Adrenal gland (tissue), 12 donors: ENCODE results near the gene COQ4. TPM values are rescaled to one million over a fixed set of nuclear protein-coding genes. Genes with fewer than 3 reads are reported as not detected.
"Not testable (repeated sequence)": the region's sequence is repeated elsewhere in the genome, so short reads cannot be mapped to it uniquely, and the experiment has no call there.

Experiments used
- DNase-seq, 7 donors: peaks; one replicate each; pipeline ENCODE4 v3.0.0-alpha.2; 2019 to 2020
- H3K27ac ChIP-seq, 5 donors: fragments of 200-600 bp; sonication (generic) in 4 of 5; 1 replicate in 3 of 5; 2 replicates in 2 of 5; pipeline versions ENCODE4 v1.5.1 to v1.8.0; 2016 to 2020; ENCODE audit warnings: mild to moderate bottlenecking in 1 of 5
- H3K27me3 ChIP-seq: fragments of 200-600 bp; 2 replicates; pipeline ENCODE4 v1.8.0; 2021
- H3K36me3 ChIP-seq, 2 donors: fragments of 200-600 bp; replicated peaks in 1 of 2; 1 replicate in 1 of 2; 2 replicates in 1 of 2; pipeline versions ENCODE4 v1.5.1 to v1.8.0; 2018 to 2022
- H3K4me1 ChIP-seq, 2 donors: fragments of 200-600 bp; replicated peaks in 1 of 2; 1 replicate in 1 of 2; 2 replicates in 1 of 2; pipeline versions ENCODE4 v1.5.1 to v1.8.0; 2018 to 2021
- H3K4me3 ChIP-seq, 4 donors: fragments of 200-600 bp; sonication (generic) in 3 of 4; one replicate each; pipeline ENCODE4 v1.5.1; 2016 to 2018
- H3K9me3 ChIP-seq, 3 donors: fragments of 200-600 bp; sonication (generic) in 1 of 3; replicated peaks in 1 of 3; 1 replicate in 2 of 3; 2 replicates in 1 of 3; pipeline versions ENCODE4 v1.5.1 to v1.8.0; 2016 to 2021
- POLR2A ChIP-seq, 2 donors: fragments of 450-650 bp; IDR thresholded peaks; one replicate each; pipeline ENCODE4 v1.6.1; 2017; ENCODE audit warnings: antibody characterized with exemption in 2 of 2, mild to moderate bottlenecking in 2 of 2, moderate library complexity in 1 of 2
- WGBS, 4 donors: extraction: QIAGEN DNeasy Blood & Tissue Kit in 2 of 4; methylation state at CpG; one replicate each; pipeline versions ENCODE4 v1.1.5 to v1.1.7; 2013 to 2017; 5-methylcytosine and 5-hydroxymethylcytosine counted together
- intact Hi-C, 2 donors: fragments of 100-400 bp; cut with DNase I; formaldehyde crosslinking; loops; one replicate each; pipeline versions ENCODE4 v1.14.1 to v1.15.0; 2022 to 2023
- polyA plus RNA-seq, 3 donors: library from polyadenylated mRNA; stranded (reverse); fragments of 200-250 nt in 2 of 3; fragments of 350-450 nt in 1 of 3; fragmentation: Illumina TruSeq in 1 of 3; extraction: RNeasy Lipid Tissue Mini Kit (QIAGEN cat#74804) in 1 of 3; gene quantifications; one replicate each; pipeline ENCODE4 v1.2.3, GENCODE V29; 2013 to 2014
- total RNA-seq, 9 donors: library from RNA; depleted of rRNA in 4 of 9; stranded (reverse); fragments of >200 nt in 4 of 9; fragments of 120-200 nt in 1 of 9; fragmentation: NEBNext Ultra II Directional in 1 of 9; extraction: Animal tissue kit (Norgen Biotek cat#: 25700) in 1 of 9; gene quantifications; one replicate each; pipeline versions ENCODE4 v1.1.0 to v1.2.4, GENCODE V29; 2013 to 2023
- TF ChIP-seq, protein P1 (sequence below), 6 experiments: fragments of 450-650 bp in 4 of 6; fragments of 200-600 bp in 2 of 6; sonication (generic) in 1 of 6; IDR thresholded peaks; 1 replicate in 5 of 6; 2 replicates in 1 of 6; pipeline versions ENCODE4 v1.5.1 to v1.8.0; 2016 to 2021; ENCODE audit warnings: antibody characterized with exemption in 6 of 6, mild to moderate bottlenecking in 2 of 6, moderate library complexity in 1 of 6
- donor health status: healthy with polysubstance abuse.
- donor health status: Bipolar disorder and iron deficiency.
- donor health status: DM: yes; HTN: yes; CAD: no.
- donor health status: DM: no; HTN: no; CAD: no.
- donor health status: DM: no; HTN: no; CAD: no.
- donor health status: DM: yes; HTN: yes; CAD: no.

The COQ4 gene
- total and polyA plus RNA-seq, 12 donors: 35.8 to 111 (median 71.0) TPM

DNA sequence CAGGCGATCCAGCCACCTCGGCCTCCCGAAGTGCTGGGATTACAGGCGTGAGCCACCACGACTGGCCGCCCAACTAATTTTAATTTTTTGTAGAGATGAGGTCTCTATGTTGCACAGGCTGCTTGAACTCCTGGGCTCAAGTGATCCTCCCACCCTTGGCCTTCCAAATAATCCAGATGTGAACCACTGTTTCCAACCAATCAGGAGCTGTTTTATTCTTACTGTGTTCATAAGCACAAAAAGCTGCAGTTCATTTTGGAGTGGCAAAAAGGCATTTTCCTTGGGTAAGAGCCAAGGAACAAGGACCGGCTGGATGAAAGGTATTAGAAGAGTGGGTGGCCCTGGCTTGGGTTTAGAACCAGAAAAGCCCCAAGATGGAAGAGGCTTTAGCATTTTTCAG lies 12.5 kb downstream of the COQ4 start:
- no peak for DNase-seq
- Histone ChIP-seq H3K9me3 (no peaks in the 10 kb centered on the region), H3K4me1 (no peaks in the 10 kb centered on the region), H3K27me3 (no peaks in the 10 kb centered on the region), H3K36me3 (peaks cover 0 to 7% of the 10 kb centered on the region in 2 donors), H3K27ac (no peak overlapping the region), H3K4me3 (no peak overlapping the region)
- TF ChIP-seq POLR2A (IDR thresholded peaks at IDR 0.05): no peak
- TF ChIP-seq, protein P1, sequence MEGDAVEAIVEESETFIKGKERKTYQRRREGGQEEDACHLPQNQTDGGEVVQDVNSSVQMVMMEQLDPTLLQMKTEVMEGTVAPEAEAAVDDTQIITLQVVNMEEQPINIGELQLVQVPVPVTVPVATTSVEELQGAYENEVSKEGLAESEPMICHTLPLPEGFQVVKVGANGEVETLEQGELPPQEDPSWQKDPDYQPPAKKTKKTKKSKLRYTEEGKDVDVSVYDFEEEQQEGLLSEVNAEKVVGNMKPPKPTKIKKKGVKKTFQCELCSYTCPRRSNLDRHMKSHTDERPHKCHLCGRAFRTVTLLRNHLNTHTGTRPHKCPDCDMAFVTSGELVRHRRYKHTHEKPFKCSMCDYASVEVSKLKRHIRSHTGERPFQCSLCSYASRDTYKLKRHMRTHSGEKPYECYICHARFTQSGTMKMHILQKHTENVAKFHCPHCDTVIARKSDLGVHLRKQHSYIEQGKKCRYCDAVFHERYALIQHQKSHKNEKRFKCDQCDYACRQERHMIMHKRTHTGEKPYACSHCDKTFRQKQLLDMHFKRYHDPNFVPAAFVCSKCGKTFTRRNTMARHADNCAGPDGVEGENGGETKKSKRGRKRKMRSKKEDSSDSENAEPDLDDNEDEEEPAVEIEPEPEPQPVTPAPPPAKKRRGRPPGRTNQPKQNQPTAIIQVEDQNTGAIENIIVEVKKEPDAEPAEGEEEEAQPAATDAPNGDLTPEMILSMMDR (IDR thresholded peaks at IDR 0.05): no peak
- 80 to 94% (median 88%) methylated on average over 6 to 7 of the region's 7 CpGs for WGBS, 4 donors
- intact Hi-C loops: no loop called here

DNA sequence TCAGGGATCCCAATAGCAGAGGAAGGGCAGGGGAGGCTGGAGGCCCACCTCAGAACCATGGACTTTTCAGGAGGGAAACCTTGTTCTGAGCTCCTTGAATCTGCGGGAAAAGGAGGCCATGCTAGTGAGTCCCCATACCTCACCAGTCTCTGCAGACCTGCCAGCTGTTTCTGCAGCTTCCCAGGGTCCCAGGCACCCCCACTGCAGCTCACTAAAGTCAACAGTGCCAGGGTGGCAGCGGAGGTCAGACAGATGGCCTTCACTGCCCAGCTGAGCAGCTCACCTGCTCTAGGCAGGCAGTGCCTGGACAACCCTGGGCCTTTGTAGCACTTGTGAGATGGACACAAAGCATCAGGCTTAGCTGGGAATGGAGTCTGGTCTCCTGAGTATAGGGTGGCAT lies 13.3 kb downstream of the COQ4 start:
- Histone ChIP-seq H3K36me3 (peaks cover 0 to 7% of the 10 kb centered on the region in 2 donors), H3K4me1 (peaks cover 0 to 3% of the 10 kb centered on the region in 2 donors), H3K4me3 (no peak overlapping the region), H3K27ac (no peak overlapping the region), H3K27me3 (no peaks in the 10 kb centered on the region), H3K9me3 (no peaks in the 10 kb centered on the region)
- DNase-seq: no peak
- intact Hi-C loops: no loop called here
- WGBS, 4 donors: 75 to 100% (median 81%) methylated on average over 1 to 2 of the region's 2 CpGs
- no peak for TF ChIP-seq POLR2A (IDR thresholded peaks at IDR 0.05)
- TF ChIP-seq, protein P1 (IDR thresholded peaks at IDR 0.05): no peak

DNA sequence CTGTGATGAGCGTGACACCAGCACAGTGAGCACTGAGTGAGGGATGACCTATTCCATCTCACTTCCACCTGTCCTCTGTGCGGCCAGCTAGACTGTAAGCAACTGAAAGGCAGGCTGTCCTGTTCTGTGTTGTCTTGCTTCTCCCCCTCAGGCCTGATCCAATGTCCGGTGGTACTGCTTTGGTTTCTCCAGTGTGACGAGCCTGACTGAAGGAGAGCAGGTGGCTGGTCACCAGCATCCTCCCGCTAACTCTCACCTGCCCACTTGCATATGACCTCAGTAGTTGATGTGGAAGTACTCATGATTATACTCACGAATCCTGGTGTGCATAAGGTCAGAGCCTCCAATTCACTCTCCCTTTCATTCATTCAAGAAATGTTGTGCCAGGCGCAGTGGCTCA lies 15.3 kb downstream of the COQ4 start:
- 92 to 98% (median 93%) methylated on average over 4 to 7 of the region's 7 CpGs for WGBS, 4 donors
- no peak for DNase-seq
- no peak for TF ChIP-seq POLR2A (IDR thresholded peaks at IDR 0.05)
- TF ChIP-seq, protein P1 (IDR thresholded peaks at IDR 0.05): no peak
- Histone ChIP-seq H3K27ac (no peak overlapping the region), H3K36me3 (peaks cover 0 to 7% of the 10 kb centered on the region in 2 donors), H3K4me3 (no peak overlapping the region), H3K9me3 (no peaks in the 10 kb centered on the region), H3K27me3 (no peaks in the 10 kb centered on the region), H3K4me1 (peaks cover 0 to 9% of the 10 kb centered on the region in 2 donors)
- intact Hi-C loops: no loop called here

DNA sequence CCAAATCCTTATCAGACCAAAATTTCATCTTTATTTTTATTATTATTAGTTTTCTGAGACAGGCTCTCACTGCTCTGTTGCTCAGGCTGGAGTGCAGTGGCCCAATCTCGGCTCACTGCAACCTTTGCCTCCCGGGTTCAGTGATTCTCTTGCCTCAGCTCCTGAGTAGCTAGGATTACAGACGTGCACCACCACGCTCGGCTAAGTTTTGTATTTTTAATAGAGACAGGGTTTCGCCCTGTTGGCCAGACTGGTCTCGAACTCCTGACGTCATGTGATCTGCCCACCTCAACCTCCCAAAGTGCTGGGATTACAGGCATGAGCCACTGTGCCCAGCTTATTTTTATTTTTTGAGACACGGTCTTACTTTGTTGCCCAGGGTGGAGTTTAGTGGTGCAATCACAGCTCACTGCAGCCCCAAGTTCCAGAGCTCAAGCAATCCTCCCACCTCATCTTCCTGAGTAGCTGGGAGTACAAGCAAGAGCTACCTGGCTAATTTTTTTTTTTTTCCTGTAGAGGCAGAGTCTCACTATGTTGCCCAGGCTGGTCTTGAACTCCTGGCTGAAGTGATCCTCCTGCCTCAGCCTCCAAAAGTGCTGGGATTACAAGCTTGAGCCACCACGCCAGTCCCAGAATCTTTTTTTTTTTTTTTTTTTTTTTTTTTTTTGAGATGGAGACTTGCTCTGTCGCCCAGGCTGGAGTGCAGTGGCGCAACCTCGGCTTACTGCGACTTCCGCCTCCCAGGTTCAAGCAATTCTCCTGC lies 16.4 kb downstream of the COQ4 start:
- H3K27ac ChIP-seq, H3K27me3 ChIP-seq, DNase-seq, H3K4me3 ChIP-seq, intact Hi-C loops, H3K4me1 ChIP-seq, H3K36me3 ChIP-seq, H3K9me3 ChIP-seq: not testable (repeated sequence)
- WGBS, 4 donors: 89 to 96% (median 92%) methylated on average over 15 of the region's 15 CpGs
